HepG2 (cell line): Measurements from ENCODE around the gene BAHD1. TPM values are rescaled to one million over a fixed set of nuclear protein-coding genes. Genes with fewer than 3 reads are reported as not detected.

Source experiments
- IRF2 ChIP-seq: IDR thresholded peaks from 2 replicates; pipeline ENCODE4 v1.6.1; 2018; ENCODE audit warnings: missing genetic modification reagents, missing compliant biosample characterization
- NFYC ChIP-seq: IDR thresholded peaks from 2 replicates; pipeline ENCODE4 v1.6.1; 2016; ENCODE audit warnings: missing genetic modification reagents, missing compliant biosample characterization
- XRCC5 ChIP-seq: fragments of 200-400 bp; formaldehyde crosslinking; optimal IDR thresholded peaks from 2 replicates; pipeline ENCODE3; 2017; ENCODE audit warnings: mild to moderate bottlenecking, low read length
- YEATS4 ChIP-seq: sonication (generic); formaldehyde crosslinking; IDR thresholded peaks from 2 replicates; pipeline ENCODE4 v1.4.0; 2020; ENCODE audit warnings: missing genetic modification reagents, borderline replicate concordance
- ZNF24 ChIP-seq: fragments of 450-650 bp; IDR thresholded peaks from 2 replicates; pipeline ENCODE4 v1.6.1; 2017; ENCODE audit warnings: antibody characterized with exemption, mild to moderate bottlenecking
- ZNF251 ChIP-seq: sonication (generic); formaldehyde crosslinking; IDR thresholded peaks from 2 replicates; pipeline ENCODE4 v1.9.0; 2021; ENCODE audit warnings: mild to moderate bottlenecking, missing genetic modification reagents
- ZNF343 ChIP-seq: sonication (generic); formaldehyde crosslinking; IDR thresholded peaks from 2 replicates; pipeline ENCODE4 v1.4.0; 2020; ENCODE audit warnings: mild to moderate bottlenecking, missing genetic modification reagents
- ZNF547 ChIP-seq: sonication (generic); formaldehyde crosslinking; IDR thresholded peaks from 2 replicates; pipeline ENCODE4 v1.5.1; 2020; ENCODE audit warnings: mild to moderate bottlenecking, missing genetic modification reagents
- ZNF558 ChIP-seq: sonication (generic); formaldehyde crosslinking; IDR thresholded peaks from 2 replicates; pipeline ENCODE4 v1.9.0; 2022; ENCODE audit warnings: mild to moderate bottlenecking, missing genetic modification reagents, borderline replicate concordance
- ZNF746 ChIP-seq: sonication (generic); formaldehyde crosslinking; IDR thresholded peaks from 2 replicates; pipeline ENCODE4 v1.8.0; 2022; ENCODE audit warnings: mild to moderate bottlenecking, missing genetic modification reagents
- polyA plus RNA-seq, 8 experiments: library from polyadenylated mRNA; depleted of rRNA in 3 of 8; stranded (reverse) in 7 of 8; unstranded in 1 of 8; fragments of >200 nt; fragmentation: Illumina TruSeq in 4 of 8; extraction: Trizol in 4 of 8; gene quantifications; 2 replicates each; pipeline versions ENCODE4 v1.2.1 to v1.2.3, GENCODE V29; 2011 to 2016; ENCODE audit warnings: low read depth in 4 of 8, missing spikeins in 1 of 8, mixed read lengths in 1 of 8; ENCODE audit not compliant: insufficient read depth in 1 of 8
- total RNA-seq, 5 experiments: library from RNA; depleted of rRNA; stranded (reverse); fragments of >200 nt; fragmentation: Illumina TruSeq; extraction: Trizol; gene quantifications; 2 replicates each; pipeline ENCODE4 v1.2.3, GENCODE V29; 2016; ENCODE audit warnings: low read depth in 1 of 5
- TF ChIP-seq, protein P1 (sequence below): sonication (generic); formaldehyde crosslinking; IDR thresholded peaks from 2 replicates; pipeline ENCODE4 v1.5.1; 2020; ENCODE audit warnings: mild to moderate bottlenecking, missing genetic modification reagents, moderate library complexity
- TF ChIP-seq, protein P2 (sequence below): sonication (generic); formaldehyde crosslinking; IDR thresholded peaks from 2 replicates; pipeline ENCODE4 v1.4.0; 2020; ENCODE audit warnings: missing genetic modification reagents
- TF ChIP-seq, protein P3 (sequence below): sonication (generic); formaldehyde crosslinking; IDR thresholded peaks from 2 replicates; pipeline ENCODE4 v1.5.0; 2020; ENCODE audit warnings: missing genetic modification reagents
- TF ChIP-seq, protein P4 (sequence below): sonication (generic); formaldehyde crosslinking; IDR thresholded peaks from 2 replicates; pipeline ENCODE4 v1.5.1; 2020; ENCODE audit warnings: mild to moderate bottlenecking, missing genetic modification reagents
- TF ChIP-seq, protein P5 (sequence below): sonication (generic); formaldehyde crosslinking; IDR thresholded peaks from 2 replicates; pipeline ENCODE4 v1.4.0; 2020; ENCODE audit warnings: missing genetic modification reagents, mild to moderate bottlenecking, borderline replicate concordance

The BAHD1 gene
- total and polyA plus RNA-seq, 2 of the 13 experiments (the other 11 are each of a cell fraction or from before 2014, with no cell fraction given), result 3.3 to 8.7 TPM

DNA sequence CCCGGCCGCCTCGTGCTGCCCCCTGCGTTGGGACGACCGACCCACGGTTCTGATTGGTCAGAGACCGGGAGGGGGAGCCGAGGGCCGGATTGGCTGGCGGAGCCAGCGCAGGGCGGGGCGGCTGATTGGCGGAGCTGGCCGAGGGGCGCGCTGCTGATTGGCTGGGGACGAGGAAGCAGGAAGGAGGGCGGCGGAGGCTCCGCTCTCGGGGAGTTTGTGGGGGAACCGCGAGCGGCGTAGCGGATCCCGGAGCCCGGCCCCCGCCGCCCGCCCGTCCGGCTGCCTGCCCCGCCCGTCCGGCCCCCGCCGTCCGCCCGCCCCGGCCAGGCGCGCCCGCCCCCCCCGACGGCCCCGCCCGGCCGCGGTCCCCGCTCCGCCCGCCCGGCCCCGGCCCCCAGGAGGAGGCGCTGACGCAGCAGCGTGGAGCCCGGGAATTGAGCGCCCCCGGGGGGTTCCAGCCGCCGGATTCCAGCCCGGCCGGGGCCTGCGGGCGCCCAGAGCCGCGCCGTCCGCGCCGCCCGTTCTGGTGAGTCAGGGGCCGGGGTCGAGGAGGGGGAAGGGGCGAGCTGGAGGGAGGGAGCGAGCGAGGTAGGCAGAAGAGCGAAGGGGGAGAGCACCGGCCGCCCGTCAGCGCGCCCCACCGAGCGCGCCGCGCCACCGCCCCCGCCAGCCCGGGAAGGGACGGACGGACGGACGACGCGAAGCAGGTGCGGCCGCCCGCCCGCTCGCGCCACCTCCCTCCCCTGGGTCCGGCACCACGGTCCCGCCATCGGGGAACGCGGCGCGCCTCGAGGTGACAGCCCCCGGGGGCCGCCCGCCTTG is at the start of gene BAHD1 (continued):
- TF ChIP-seq ZNF343 (CRISPR knock-in tag), result no peak
- TF ChIP-seq, protein P1, sequence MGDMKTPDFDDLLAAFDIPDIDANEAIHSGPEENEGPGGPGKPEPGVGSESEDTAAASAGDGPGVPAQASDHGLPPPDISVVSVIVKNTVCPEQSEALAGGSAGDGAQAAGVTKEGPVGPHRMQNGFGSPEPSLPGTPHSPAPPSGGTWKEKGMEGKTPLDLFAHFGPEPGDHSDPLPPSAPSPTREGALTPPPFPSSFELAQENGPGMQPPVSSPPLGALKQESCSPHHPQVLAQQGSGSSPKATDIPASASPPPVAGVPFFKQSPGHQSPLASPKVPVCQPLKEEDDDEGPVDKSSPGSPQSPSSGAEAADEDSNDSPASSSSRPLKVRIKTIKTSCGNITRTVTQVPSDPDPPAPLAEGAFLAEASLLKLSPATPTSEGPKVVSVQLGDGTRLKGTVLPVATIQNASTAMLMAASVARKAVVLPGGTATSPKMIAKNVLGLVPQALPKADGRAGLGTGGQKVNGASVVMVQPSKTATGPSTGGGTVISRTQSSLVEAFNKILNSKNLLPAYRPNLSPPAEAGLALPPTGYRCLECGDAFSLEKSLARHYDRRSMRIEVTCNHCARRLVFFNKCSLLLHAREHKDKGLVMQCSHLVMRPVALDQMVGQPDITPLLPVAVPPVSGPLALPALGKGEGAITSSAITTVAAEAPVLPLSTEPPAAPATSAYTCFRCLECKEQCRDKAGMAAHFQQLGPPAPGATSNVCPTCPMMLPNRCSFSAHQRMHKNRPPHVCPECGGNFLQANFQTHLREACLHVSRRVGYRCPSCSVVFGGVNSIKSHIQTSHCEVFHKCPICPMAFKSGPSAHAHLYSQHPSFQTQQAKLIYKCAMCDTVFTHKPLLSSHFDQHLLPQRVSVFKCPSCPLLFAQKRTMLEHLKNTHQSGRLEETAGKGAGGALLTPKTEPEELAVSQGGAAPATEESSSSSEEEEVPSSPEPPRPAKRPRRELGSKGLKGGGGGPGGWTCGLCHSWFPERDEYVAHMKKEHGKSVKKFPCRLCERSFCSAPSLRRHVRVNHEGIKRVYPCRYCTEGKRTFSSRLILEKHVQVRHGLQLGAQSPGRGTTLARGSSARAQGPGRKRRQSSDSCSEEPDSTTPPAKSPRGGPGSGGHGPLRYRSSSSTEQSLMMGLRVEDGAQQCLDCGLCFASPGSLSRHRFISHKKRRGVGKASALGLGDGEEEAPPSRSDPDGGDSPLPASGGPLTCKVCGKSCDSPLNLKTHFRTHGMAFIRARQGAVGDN (CRISPR knock-in tag), result peak; percentile 65
- TF ChIP-seq, protein P2, sequence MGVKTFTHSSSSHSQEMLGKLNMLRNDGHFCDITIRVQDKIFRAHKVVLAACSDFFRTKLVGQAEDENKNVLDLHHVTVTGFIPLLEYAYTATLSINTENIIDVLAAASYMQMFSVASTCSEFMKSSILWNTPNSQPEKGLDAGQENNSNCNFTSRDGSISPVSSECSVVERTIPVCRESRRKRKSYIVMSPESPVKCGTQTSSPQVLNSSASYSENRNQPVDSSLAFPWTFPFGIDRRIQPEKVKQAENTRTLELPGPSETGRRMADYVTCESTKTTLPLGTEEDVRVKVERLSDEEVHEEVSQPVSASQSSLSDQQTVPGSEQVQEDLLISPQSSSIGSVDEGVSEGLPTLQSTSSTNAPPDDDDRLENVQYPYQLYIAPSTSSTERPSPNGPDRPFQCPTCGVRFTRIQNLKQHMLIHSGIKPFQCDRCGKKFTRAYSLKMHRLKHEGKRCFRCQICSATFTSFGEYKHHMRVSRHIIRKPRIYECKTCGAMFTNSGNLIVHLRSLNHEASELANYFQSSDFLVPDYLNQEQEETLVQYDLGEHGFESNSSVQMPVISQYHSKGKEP (CRISPR knock-in tag), result no peak
- no peak for TF ChIP-seq IRF2
- TF ChIP-seq, protein P3, sequence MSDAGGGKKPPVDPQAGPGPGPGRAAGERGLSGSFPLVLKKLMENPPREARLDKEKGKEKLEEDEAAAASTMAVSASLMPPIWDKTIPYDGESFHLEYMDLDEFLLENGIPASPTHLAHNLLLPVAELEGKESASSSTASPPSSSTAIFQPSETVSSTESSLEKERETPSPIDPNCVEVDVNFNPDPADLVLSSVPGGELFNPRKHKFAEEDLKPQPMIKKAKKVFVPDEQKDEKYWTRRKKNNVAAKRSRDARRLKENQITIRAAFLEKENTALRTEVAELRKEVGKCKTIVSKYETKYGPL (CRISPR knock-in tag), result no peak
- TF ChIP-seq XRCC5, result no peak
- no peak; the same call in 1 of the 2 replicates for TF ChIP-seq ZNF746 (CRISPR knock-in tag)
- no peak for TF ChIP-seq ZNF558 (CRISPR knock-in tag)
- TF ChIP-seq YEATS4 (CRISPR knock-in tag), result no peak
- peak; percentile 88 for TF ChIP-seq NFYC
- TF ChIP-seq ZNF251 (CRISPR knock-in tag), result no peak
- TF ChIP-seq ZNF547 (CRISPR knock-in tag), result peak; percentile 40; the same call in 1 of the 2 replicates
- TF ChIP-seq ZNF24, result no peak
- TF ChIP-seq, protein P4, sequence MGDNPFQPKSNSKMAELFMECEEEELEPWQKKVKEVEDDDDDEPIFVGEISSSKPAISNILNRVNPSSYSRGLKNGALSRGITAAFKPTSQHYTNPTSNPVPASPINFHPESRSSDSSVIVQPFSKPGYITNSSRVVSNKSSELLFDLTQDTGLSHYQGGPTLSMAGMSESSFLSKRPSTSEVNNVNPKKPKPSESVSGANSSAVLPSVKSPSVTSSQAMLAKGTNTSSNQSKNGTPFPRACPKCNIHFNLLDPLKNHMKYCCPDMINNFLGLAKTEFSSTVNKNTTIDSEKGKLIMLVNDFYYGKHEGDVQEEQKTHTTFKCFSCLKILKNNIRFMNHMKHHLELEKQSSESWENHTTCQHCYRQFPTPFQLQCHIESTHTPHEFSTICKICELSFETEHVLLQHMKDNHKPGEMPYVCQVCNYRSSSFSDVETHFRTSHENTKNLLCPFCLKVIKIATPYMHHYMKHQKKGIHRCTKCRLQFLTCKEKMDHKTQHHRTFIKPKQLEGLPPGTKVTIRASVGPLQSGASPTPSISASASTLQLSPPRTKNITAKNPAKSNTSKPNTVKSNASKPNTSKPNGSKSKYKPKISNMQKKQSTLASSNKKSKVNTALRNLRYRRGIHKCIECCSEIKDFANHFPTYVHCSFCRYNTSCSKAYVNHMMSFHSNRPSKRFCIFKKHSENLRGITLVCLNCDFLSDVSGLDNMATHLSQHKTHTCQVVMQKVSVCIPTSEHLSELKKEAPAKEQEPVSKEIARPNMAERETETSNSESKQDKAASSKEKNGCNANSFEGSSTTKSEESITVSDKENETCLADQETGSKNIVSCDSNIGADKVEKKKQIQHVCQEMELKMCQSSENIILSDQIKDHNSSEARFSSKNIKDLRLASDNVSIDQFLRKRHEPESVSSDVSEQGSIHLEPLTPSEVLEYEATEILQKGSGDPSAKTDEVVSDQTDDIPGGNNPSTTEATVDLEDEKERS (CRISPR knock-in tag), result no peak
- TF ChIP-seq, protein P5, sequence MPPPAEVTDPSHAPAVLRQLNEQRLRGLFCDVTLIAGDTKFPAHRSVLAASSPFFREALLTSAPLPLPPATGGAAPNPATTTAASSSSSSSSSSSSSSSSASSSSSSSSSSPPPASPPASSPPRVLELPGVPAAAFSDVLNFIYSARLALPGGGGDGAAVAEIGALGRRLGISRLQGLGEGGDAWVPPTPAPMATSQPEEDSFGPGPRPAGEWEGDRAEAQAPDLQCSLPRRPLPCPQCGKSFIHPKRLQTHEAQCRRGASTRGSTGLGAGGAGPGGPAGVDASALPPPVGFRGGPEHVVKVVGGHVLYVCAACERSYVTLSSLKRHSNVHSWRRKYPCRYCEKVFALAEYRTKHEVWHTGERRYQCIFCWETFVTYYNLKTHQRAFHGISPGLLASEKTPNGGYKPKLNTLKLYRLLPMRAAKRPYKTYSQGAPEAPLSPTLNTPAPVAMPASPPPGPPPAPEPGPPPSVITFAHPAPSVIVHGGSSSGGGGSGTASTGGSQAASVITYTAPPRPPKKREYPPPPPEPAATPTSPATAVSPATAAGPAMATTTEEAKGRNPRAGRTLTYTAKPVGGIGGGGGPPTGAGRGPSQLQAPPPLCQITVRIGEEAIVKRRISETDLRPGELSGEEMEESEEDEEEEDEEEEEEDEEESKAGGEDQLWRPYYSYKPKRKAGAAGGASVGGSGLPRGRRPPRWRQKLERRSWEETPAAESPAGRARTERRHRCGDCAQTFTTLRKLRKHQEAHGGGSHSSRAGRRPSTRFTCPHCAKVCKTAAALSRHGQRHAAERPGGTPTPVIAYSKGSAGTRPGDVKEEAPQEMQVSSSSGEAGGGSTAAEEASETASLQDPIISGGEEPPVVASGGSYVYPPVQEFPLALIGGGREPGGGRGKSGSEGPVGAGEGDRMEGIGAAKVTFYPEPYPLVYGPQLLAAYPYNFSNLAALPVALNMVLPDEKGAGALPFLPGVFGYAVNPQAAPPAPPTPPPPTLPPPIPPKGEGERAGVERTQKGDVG, result no peak
